H54 (cell line): ENCODE measurements around the gene TAS2R46.
"Not testable (repeated sequence)": the region's sequence is repeated elsewhere in the genome, so short reads cannot be mapped to it uniquely, and the experiment has no call there.

Experiments used
- DNase-seq: peaks from one replicate; pipeline ENCODE4 v3.0.0; 2011; ENCODE audit warnings: low spot score, mixed read lengths; ENCODE audit not compliant: insufficient read length
- FAIRE-seq: peaks from 3 replicates; lab custom pipeline; 2011; peaks lifted over from hg19 to GRCh38; lab: Jason Lieb, UNC
- POLR2A ChIP-seq: IDR thresholded peaks from 2 replicates; pipeline ENCODE4 v1.6.1; 2011; ENCODE audit warnings: low read depth, mild to moderate bottlenecking, low read length

TAS2R46 gene, protein sequence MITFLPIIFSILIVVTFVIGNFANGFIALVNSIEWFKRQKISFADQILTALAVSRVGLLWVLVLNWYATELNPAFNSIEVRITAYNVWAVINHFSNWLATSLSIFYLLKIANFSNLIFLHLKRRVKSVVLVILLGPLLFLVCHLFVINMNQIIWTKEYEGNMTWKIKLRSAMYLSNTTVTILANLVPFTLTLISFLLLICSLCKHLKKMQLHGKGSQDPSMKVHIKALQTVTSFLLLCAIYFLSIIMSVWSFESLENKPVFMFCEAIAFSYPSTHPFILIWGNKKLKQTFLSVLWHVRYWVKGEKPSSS

DNA sequence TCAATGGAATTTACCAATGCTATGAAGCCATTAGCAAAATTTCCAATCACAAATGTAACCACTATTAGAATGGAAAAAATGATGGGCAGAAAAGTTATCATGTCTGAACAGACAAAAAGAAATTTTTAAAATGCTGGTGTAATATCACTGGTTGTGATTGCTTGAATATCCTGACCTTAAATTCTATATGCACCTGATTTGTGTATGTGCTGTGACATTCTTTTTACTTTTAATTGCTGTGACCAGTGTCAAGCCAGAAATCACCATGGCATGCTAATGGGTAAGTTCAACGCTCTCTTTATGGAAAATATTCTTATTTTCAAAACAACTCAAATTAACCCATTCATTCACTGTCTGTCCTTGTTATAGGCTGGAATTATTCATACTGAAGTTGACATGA lies at the start of gene TAS2R46:
TAS2R46 (minus strand) TSS at position 101 of the 400 bp plus-strand sequence; CDS start at position 101, 0 bp downstream.
- not testable (repeated sequence) for DNase-seq
- FAIRE-seq = peak; percentile 30

DNA sequence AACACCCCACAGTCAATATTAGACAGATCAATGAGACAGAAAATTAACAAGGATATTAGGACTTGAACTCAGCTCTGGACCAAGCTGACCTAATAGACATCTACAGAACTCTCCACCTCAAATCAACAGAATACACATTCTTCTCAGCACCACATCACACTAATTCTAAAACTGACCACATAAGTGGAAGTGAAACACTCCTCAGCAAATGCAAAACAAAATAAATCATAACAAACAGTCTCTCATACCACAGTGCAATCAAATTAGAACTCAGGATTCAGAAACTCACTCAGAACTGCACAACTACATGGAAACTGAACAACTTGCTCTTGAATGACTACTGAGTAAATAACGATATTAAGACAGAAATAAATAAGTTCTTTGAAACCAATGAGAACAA lies 49.1 kb upstream of the TAS2R46 start:
- not testable (repeated sequence) for FAIRE-seq

DNA sequence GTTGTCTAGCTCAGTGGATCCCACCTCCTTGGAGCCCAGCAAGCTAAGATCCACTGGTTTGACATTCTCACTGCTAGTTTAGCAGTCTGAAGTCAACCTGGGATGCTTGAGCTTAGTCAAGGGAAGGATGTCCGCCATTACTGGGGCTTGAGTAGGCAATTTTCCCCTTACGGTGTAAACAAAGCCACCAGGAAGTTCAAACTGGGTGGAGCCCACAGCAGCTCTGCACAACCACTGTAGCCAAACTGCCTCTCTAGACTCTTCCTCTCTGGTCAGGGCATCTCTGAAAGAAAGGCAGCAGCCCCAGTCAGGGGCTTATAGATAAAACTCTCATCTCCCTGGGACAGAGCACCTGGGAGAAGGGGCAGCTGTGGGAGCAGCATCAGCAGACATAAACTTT lies 46.8 kb upstream of the TAS2R46 start:
- DNase-seq = no peak
- FAIRE-seq = no peak
- no peak for TF ChIP-seq POLR2A

More for the DNA sequence above, 49.1 kb upstream of the TAS2R46 start:
- not testable (repeated sequence) for DNase-seq

DNA sequence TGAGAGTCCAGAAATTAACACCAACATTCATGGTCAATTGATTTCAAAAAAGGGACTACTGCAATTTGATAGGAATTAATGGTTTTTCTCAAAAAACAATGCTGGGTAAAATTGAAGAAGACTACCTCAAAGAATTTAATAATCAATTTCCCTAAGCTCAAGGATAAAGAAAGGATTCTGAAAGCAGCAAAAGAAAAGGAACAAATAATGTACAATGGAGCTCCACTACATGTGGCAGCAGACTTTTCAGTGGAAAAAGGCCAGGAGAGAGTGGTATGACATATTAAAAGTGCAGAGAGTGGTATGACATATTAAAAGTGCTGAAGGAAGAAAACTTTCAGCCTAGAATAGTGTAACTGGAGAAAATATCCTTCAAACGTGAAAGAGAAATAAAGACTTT lies 45.6 kb upstream of the TAS2R46 start:
- no peak for TF ChIP-seq POLR2A
- FAIRE-seq (no peak), DNase-seq (no peak)

DNA sequence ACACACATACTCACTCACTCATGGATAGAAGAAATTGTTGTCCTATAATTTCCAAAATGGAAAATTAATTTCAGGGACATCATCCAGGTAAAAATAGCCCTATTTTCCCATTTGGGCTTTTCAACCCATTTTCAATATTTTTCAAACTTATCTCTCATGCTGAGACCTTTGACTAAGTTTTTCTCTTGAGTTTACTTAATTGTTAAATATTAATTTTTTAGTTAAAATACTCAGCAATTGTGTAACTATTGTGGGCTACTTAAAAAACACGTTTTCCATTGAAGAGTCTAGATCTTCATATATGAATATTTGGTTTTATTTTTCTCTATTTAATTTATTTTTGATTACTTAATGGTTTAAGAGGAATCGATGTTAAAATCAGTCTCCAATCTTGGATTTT lies 44.2 kb upstream of the TAS2R46 start:
- FAIRE-seq = no peak

DNA sequence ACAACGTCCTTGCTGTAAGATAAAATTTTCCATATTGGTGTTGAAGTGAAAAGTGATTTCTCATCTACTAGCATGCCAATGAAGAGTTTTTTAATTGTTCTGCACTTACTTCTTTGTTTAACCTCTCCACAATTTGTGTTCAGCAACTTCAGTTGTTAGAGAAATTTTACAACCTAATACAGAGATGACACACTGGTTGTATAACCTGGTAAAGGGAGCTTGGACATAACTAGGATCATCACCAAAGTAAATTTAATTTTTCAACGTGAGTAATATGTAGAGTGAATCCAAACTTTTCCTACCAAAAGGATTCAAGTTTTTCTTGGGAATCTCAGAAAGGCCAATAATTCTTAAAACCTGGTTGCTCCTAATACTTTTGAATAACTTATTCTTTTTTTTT lies 43.5 kb upstream of the TAS2R46 start:
- FAIRE-seq = no peak

More for the DNA sequence above, 44.2 kb upstream of the TAS2R46 start:
- no peak for DNase-seq
- TF ChIP-seq POLR2A = no peak

DNA sequence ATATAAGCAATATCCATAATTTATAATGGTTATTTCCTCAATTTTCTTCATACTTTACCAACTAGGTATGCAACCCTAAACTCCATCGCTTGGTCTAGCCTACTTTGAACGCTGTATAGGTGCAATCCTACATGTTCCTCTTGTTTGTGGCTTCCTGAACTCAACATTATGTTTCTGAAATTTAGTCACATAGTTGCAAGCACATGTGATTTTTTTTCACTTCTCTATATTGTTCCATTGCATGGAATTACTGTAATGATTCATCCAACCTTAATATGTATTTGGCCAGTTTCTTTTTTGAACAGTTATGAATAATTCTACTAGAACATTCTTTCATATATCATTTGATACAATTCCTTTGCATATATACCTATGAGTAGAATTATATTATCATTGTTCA lies 32.8 kb upstream of the TAS2R46 start:
- not testable (repeated sequence) for DNase-seq

More for the DNA sequence above, 43.5 kb upstream of the TAS2R46 start:
- DNase-seq = no peak
- TF ChIP-seq POLR2A = no peak

DNA sequence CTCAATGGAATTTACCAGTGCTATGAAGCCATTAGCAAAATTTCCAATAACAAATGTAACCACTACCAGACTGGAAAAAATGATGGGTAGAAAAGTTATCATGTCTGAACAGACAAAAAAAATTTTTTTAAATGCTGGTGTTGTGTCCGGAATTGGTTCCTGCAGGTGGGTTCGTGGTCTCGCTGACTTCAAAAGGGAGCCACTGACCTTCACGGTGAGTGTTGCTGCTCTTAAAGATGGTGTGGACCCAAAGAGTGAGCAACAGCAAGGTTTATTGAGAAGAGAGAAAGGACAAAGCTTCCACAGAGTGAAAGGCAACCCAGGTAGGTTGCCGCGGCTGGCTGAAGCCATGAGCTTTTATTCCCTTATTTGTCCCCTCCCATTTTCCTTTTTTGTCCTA lies 30.0 kb upstream of the TAS2R46 start, which contains the start of gene TAS2R43:
TAS2R43 (minus strand) TSS at position 186 of the 400 bp plus-strand sequence; CDS start at position 102, 84 bp downstream.
- no peak for TF ChIP-seq POLR2A
- no peak for FAIRE-seq

More for the DNA sequence above, 32.8 kb upstream of the TAS2R46 start:
- not testable (repeated sequence) for FAIRE-seq

DNA sequence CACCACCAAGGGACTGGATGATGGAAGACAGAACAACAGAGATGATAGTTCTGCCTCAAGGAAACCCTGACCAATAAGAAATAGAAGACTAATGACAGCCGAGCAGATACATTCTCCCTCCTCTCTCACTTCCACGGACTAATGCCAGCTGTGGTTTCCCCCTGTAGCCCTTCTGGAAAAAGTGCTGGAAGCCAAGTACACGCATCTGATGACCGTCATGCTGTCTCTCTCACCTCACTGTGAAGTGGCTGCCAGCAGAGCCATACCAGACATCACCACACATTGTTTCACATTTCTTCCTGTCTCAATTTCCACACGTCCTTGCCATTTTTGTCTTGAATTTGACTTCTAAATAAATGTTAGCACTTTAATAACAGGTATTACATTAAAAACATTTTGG lies 27.2 kb upstream of the TAS2R46 start:
- DNase-seq = no peak
- FAIRE-seq = no peak
- TF ChIP-seq POLR2A = no peak

More for the DNA sequence above, 30.0 kb upstream of the TAS2R46 start, which contains the start of gene TAS2R43:
- DNase-seq = no peak

DNA sequence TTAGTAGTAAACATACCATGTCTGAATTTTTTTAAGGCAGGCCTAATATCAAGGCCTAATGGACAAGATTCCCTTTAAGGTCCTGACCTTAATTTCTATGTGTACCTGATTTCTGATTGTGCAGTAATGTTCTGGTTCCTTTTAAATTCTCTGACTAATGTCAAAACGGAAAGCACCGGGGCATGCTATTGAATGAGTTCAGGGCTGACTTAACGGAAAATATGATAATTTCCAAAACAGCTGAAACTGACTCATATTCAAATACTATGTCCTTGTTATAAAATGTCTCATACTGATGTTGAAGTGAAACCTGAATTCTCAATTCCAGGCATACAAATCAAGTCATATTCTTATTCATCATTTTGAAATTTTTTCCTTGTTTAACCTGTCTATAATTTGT lies 23.3 kb upstream of the TAS2R46 start:
- TF ChIP-seq POLR2A = no peak
- FAIRE-seq = no peak
- no peak for DNase-seq

DNA sequence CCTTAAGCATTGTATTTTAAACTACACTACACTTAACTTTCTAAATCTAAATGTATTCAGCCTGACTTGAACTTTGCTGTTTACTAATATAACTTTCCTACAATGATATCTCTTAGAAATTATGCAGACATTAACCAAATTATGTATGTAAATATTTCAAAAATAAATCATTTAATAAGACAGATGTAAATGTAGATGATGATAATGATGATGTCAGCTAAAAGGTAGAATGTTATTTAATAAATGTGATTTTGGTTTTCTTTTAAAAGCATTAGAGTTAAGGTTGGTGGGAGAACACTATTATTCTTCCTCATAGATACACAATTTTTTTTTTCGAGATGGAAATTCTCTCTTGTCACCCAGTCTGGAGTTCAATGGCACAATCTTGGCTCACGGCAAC lies 19.9 kb upstream of the TAS2R46 start:
- DNase-seq (no peak), FAIRE-seq (no peak)
- TF ChIP-seq POLR2A = no peak

DNA sequence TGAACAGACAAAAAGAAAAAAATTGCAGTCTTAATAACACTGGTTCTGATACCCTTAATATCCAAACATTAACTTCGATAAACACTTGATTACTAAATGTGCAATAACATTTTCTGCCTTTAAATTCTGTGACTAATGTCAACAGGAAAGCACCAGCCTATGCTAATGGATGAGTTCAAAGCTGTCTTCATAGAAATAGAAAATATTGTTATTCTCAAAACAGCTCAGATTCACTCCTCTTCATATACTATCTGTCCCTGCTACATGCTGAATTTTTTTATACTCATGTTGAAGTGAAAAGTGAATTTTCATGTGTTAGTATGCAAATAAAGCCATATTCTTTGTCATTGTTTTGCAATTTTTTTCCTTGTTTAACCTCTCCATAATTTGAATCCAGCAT lies 16.2 kb upstream of the TAS2R46 start:
- TF ChIP-seq POLR2A = no peak
- FAIRE-seq (no peak), DNase-seq (no peak)

DNA sequence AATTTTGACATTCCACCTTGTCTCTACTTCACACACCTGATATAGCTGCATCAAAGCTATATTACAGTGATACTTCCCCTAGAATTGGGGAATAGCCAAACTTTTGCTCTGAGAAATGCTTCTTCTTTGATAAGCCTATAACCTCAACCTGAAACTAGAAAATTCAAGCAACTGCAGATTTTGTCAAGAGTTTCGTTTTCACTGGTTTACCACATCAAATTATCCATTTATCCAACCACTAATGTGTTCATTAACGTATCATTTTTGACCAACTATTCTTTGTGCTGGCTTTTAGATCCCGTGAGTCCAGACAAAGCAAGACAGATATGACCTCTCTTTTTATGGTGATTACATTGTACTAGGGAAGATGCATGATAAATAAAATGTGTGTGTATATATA lies 13.5 kb upstream of the TAS2R46 start:
- FAIRE-seq (no peak), DNase-seq (no peak)
- TF ChIP-seq POLR2A = no peak

DNA sequence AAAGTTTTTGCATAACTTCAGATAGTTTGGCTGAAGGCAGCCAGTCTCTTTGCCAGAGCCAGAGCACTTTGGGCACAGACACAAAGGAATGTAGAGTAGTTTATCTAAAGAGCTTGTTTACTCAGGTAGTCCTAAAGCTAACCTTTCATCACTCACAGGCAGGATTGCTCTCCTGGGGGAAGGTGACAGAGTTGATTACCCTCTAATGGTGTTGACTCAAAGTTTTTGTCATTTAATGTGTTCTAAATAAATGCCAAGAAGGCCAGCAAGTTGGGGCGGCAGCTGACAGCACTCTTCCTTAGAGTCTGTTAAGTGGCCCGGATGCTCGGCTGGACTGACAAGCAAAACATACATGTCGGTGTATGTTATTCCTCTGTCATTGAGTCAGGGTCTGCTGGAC lies 9.3 kb upstream of the TAS2R46 start:
- FAIRE-seq (no peak), DNase-seq (no peak)
- TF ChIP-seq POLR2A = no peak

DNA sequence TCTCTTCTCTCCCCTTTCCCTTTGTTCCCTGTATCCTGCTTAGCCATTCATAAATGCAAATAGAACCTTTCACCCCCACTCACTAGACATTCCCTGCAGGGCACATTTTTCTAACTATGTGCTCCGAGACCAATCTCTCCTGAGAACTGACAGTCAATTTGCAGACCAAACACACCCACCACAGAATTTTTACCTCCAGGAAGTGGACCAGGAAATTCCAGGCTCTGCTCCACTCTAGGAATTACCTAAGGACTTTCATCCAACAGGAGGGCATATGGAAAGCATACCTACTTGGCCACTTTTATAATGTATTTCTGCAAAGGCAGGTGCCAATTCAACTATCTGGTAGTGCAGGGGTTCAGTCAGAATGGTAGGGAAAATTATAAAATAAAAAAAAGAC lies 8.9 kb upstream of the TAS2R46 start:
- no peak for TF ChIP-seq POLR2A
- DNase-seq (no peak), FAIRE-seq (no peak)
